Upper lobe of left lung (tissue), 4 donors: ENCODE measurements around the gene SNAPC5.

Source experiments
- POLR2A ChIP-seq, 4 donors: fragments of 450-650 bp; IDR thresholded peaks; one replicate each; pipeline ENCODE4 v1.5.1; 2016 to 2017; ENCODE audit warnings: antibody characterized with exemption in 4 of 4, mild to moderate bottlenecking in 2 of 4
- POLR2AphosphoS5 ChIP-seq, 2 donors: sonication (generic); formaldehyde crosslinking; IDR thresholded peaks; one replicate each; pipeline ENCODE4 v1.5.1; 2017; ENCODE audit warnings: antibody characterized with exemption in 2 of 2

- no peak for TF ChIP-seq POLR2A (IDR thresholded peaks at IDR 0.05)
- no peak for TF ChIP-seq POLR2AphosphoS5 (IDR thresholded peaks at IDR 0.05)
Observed at GRCh38 chr15:66477011-66477410, 20.6 kb downstream of the SNAPC5 start.
